HG03066 (cell line): Measurements from ENCODE around the gene METTL13.
"Not testable (repeated sequence)": the region's sequence is repeated elsewhere in the genome, so short reads cannot be mapped to it uniquely, and the experiment has no call there.

Experiments used
- ATAC-seq: cut with Tn5 transposase; IDR thresholded peaks from one replicate; pipeline ENCODE4 v1.9.1; 2021; ENCODE audit warnings: low read depth; ENCODE audit not compliant: unreplicated experiment

The METTL13 gene

DNA sequence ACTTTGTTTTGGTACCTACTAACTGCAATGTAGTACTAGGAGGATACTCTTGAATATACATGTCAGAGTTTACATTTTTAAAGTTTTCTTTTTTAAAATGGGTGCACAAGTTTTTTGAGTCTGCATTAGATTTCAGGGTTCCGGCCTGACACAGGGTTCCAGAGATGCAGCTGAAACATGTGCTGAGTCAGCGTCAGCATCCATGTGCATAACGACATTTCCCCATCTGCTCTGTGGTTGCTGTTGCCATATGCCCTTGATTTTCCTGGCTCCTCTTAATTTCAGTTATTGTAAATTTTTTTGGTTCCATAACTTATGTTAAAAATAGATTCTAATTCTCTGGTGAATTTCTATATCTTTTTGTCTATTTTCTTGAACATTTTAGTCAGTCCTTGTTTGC lies 12.3 kb upstream of the METTL13 start:
- no peak for ATAC-seq

- ATAC-seq, result no peak
Measured at GRCh38 chr1:171769754-171770153, 11.7 kb upstream of the METTL13 start.

DNA sequence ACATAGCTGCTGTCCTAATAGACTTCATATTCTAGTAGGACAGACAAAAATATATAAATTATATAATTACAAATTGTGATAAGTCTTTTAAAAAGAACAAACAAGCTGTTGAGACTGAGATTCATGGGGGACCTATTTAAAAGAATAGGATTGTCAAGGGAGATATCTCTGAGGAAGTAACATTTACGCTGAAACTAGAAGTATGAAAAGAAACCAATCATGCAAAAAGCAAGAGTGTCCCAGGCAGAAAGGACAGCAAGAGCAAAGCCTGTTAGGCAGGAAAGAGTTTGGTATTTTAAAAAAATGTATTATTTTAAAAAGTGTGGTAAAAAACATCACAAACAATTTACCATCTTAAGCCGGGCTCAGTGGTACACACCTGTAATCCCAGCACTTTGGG lies 9.1 kb upstream of the METTL13 start:
- no peak for ATAC-seq

DNA sequence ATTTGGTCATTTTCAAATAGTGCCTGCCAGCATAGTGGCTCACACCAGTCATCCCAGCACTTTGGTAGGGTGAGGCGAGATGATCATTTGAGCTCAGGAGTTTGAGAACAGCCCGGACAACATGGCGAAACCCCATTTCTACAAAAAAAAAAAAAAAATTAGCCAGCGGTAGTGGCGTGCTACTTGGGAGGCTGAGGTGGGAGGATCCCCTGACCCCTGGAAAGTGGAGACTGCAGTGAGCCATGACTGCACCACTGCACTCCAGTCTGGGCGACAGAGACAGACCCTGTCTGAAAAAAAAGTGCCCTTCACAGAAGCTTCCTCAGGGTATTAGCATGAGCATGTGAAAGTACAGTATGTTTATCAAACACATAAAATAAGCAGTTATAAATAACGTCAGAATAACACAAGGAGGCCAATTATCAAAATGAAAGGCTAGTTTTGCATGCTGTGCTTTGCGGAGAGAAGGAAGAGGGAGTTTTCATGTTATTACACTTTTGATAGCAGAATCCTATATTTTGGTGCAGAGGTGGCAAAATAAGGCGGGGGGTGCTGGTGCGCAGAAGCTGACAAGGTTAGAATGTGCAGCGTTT lies 781 bp upstream of the METTL13 start:
- no peak for ATAC-seq

- ATAC-seq, result no peak
Measured at GRCh38 chr1:171783816-171784530, 2.5 kb downstream of the METTL13 start.

GRCh38 chr1:171784784-171785183 lies 3.3 kb downstream of the METTL13 start:
- no peak for ATAC-seq

DNA sequence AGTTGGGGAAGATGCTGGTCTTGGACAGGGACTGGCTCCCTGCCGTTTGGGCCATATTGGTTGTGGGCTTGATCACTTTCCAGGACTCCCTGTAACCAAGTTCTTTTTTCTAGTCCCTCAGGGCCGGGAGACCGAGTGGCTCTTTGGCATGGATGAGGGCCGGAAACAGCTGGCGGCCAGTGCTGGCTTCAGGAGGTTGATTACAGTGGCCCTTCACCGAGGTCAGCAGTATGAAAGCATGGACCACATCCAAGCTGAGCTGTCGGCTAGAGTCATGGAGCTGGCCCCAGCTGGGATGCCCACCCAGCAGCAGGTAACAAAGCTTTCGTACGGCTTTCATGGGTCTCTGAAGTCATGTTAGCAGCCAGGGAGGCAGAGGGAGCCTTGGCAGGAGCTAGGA lies 4.3 kb downstream of the METTL13 start:
- no peak for ATAC-seq

DNA sequence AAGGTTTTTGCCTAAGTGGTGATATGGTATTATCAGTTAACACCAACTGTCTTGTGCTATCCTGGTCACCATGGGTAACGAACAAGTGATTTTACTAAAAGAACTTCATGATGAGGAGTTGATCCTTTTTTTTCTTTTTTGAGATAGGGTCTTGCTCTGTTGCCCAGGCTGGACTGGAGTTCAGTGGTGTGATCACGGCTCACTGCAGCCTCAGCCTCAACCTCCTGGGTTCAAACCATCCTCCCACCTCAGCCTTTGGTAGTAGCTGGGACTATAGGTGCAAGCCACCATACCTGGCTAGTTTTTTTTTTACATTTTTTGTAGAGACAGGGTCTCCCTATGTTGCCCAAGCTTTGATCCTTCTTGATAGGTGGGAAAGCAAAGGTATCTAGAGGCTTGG lies 5.1 kb downstream of the METTL13 start:
- no peak for ATAC-seq

GRCh38 chr1:171787686-171788480 lies 6.4 kb downstream of the METTL13 start:
- no peak for ATAC-seq

- ATAC-seq, result no peak
Measured at GRCh38 chr1:171788696-171789095, 7.2 kb downstream of the METTL13 start.

- ATAC-seq, result no peak
Measured at GRCh38 chr1:171790318-171790717, 8.9 kb downstream of the METTL13 start.

- ATAC-seq, result no peak
Measured at GRCh38 chr1:171792656-171793369, 11.4 kb downstream of the METTL13 start.

DNA sequence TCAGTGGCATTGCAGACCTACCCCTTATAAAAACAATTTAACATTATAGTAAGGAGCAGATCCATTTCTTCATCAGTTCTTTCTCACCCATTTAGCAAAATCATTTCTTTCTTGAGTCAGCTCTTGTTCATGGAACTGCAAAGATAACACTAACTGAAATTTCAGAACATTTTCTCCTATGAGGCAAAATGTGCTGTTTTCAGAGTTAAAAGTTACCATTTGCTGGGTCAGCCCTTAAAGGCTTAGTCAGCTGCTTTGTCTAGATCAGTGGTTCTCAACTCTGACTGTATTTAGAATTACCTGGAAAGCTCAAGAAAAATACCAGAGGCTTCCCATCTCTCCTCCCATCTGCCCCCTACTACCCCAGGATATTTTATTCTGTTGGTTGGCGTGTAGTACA lies 12.2 kb downstream of the METTL13 start:
- ATAC-seq, result no peak

DNA sequence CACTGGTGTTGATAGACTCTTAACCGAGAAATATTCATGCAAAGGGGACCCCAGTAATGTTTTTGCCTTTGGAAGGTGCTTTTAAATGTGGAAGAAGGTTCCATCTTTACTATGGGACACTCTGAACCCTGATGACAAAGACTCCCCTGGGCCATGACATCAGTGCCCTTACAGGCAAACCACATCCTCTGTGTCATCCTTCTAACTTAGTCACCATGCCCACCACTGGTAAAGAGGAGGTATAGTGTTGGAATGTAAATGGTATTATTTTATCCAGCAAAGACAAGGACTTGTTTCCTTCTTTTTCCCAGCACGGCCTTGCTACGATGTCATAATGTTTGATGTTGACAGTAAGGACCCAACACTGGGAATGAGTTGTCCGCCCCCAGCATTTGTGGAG lies 12.6 kb downstream of the METTL13 start:
- no peak for ATAC-seq

DNA sequence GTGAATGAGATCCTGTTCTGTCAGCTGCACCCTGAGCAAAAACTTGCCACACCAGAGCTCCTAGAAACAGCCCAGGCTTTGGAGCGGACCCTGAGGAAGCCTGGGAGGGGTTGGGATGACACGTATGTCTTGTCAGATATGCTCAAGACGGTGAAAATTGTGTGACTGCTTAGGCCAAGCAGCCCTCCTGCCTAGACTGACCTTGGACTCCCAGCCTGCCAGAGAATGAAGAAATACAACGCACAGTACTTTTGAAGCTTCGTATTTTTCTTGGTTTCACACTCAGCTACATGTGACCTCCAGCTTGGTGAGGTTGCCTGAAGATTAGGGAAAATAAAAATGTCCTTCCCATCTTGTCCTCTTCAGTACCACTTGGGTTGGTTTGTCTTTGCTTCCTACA lies 15.1 kb downstream of the METTL13 start:
- ATAC-seq, result no peak

GRCh38 chr1:171798311-171798710 lies 16.9 kb downstream of the METTL13 start:
- no peak for ATAC-seq

DNA sequence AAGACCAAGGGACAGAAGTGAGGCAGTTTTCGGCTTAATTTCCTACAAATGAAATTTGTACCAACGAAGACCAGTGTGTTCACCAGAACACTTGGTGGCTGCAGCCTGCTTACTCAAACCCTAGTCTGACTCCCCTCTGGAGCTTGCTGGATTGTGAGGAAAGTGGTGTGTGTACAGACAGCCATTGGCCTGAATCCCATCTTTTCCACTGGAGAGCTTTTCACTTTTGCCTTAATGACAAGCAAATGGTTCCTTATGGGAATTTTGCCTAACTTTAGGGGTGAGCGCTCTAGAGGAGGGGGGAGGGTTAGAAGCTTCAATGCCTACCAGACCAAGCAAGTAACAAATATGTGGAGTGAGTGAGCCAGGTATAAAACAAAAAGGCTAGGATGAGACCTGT lies 17.3 kb downstream of the METTL13 start:
- no peak for ATAC-seq

DNA sequence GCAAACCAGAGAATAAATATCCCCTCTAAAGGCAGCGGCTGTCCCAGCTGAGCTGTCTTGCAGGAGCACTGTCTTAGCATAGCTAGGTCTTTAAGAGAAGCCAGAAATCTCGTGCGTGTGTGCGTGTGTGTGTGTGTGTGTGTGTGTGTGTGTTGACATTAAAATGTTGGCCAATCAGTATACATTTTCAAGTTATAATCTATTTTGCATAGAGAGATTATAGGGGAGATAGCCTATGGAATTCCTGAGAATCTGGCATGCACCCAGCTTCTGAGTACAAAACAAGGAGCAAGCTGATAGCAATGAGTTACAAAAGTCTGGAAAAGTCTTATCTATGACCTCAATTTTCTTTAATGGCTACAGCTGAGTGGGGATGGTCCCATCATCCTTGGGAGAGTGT lies 17.7 kb downstream of the METTL13 start:
- ATAC-seq, result no peak

- ATAC-seq, result not testable (repeated sequence)
Measured at GRCh38 chr1:171799698-171800097, 18.2 kb downstream of the METTL13 start.

DNA sequence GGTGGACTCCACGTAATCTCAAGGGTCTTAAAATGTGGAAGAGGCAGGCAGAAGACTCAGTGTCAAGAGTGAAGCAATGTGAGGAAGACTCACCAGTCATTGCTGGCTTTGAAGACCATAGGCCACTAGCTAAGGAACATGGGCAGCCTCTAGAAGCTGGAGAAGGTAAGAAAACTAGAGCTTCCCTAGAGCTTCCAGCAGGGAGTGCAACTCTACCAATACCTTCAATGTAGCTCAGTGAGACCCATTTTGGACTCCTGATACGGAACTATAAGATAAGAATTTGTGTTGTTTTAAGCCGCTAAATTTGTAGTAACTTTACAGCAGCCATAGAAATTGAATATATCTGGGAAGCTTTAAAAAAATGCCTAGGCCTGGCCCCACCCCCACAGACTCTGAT lies 18.9 kb downstream of the METTL13 start:
- ATAC-seq, result no peak

DNA sequence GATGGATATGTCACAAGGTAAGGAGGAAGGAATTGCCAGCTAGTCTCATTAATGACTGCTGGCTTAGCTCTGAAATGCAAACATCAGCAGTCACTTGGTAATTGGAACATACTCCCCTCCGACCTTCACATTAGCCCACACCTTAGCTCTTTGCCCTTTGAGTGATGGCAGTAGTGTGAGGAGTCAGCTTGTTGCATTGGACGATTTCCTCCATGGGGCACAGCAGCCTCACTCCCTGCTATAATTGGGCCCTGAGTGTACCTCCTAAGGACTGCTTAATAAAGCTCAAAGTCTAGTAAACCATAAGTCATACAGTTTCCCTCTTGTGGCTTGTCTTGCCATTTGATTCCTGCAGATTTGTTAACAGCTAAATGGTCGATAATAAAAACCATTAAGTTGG lies 19.4 kb downstream of the METTL13 start:
- ATAC-seq, result no peak
